Stimulated activated CD8-positive, alpha-beta memory T cell treated with anti-CD3 and anti-CD28 coated beads, Interleukin-2, amount 100 ng/mL, for 48 hours (primary cell): ENCODE data around the gene NELL2.

ENCODE experiments used
- DNase-seq, 2 donors: peaks; one replicate each; pipeline ENCODE4 v3.0.0-alpha.2; 2020; ENCODE audit warnings: low read depth in 2 of 2

NELL2 gene

GRCh38 chr12:44537354-44537753 lies 338.8 kb downstream of the NELL2 start:
- no peak for DNase-seq

DNA sequence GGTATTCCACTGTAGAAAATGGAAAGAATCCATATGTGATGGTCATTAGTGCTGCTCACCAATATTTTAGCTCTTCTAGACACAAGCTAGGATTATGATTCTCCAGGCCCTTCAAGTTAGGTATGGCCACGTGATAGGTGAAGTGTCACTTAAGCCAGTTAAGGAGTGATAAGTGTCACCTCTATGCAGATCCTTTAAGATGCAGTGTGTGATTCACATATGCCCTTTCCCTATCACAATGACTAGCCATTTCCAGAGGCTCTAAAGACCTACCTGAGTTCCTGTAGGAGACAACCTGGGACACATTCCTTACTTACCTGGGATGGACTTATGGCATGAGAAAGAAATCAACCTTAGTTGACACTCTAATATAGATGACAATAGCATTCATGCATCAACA lies 343.2 kb downstream of the NELL2 start:
- no peak for DNase-seq

DNA sequence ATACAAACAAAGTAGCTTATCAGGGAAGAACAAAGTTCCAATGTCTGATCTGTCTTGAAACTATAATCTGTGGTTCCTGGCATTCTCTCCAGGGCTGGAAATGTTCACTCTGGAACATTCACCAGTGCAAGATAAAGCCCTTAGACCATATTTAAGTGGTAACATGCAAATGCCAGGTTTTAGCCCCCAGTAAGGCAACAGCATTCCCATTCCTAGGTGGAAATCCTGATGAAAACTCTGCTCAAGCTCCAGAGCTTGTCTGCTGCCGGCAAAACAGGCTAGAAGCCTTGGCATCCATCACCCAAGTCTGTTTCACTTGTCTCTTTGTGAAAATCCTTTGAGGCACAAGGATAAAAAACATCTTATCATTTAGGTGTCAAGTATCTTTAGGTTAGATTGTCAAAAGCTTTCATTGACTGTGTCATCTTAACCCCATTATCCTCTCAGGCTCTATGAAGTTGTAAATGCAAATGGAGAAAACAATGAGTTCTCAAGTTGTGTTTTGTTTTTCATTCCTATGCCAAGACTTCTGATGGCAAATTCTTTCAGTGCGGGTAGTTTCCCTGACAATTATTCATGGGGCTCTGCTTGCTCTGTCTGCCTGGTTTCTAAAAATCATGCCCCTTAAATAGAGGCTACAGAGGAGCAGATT lies 344.7 kb downstream of the NELL2 start:
- DNase-seq, result no peak

DNA sequence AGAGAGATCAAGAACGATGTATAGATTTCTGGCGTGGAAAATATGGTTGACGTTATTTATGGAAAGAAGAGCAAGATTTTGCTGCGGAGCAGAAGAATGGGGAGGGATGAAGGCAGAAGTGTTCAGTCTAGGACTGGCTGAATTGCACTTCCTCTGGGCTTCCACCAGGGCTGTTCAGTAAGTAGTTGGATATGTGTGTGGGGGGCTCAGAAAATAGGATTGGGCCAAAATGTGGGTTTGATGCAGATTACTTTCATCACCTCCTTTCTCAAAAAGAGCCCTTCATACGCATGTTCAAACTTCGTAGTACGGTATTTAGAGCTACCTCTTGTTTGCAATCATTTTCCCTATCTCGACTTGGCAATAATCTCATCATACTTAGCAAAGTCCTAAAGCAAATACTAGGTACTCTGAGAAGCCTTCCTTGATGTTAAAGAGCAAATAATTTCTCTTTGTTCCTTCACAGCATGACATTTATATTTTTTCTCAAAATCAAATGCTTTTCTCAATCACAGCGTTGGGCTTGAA lies 349.4 kb downstream of the NELL2 start:
- DNase-seq, result no peak

GRCh38 chr12:44525806-44526654 lies 350.1 kb downstream of the NELL2 start:
- DNase-seq, result no peak

GRCh38 chr12:44523828-44524227 lies 352.3 kb downstream of the NELL2 start:
- DNase-seq, result no peak

DNA sequence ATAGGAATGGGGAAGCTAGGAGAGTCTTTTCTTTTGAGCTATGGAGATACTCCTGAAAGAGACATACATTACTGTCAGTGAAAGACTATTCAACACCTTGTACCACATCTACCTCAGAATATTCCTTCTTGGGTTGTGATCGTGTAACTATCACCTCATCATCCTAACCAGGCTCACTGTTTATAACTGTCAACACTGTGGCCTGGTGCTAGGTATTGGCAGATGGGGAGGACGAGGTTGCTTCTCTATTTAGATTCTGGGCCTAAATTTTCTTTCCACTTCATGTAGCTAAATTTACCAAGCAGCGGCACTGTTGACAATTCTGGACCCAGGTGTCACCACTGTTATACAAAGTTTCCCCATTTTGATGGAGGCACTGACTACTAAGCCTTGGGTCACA lies 354.4 kb downstream of the NELL2 start:
- no peak for DNase-seq

DNA sequence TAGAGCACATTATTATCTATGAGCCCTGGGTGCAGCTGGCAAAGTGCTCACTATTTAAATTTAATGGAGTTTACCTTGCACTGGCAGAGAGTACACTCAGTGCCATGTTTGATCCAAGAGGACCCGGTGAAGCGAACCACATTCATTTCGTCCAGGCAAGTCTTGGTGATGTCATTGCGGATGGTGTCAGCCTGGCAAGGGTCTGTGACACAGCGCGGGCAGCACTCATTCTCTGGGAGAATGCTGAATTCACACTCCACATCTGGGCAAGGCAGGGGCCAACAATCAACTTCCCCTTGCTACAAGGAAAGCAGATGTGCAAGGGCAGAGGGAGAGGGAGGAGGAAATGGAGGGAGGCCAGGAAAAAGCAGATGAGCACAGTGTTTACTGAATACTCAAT lies 356.2 kb downstream of the NELL2 start:
- no peak for DNase-seq

DNA sequence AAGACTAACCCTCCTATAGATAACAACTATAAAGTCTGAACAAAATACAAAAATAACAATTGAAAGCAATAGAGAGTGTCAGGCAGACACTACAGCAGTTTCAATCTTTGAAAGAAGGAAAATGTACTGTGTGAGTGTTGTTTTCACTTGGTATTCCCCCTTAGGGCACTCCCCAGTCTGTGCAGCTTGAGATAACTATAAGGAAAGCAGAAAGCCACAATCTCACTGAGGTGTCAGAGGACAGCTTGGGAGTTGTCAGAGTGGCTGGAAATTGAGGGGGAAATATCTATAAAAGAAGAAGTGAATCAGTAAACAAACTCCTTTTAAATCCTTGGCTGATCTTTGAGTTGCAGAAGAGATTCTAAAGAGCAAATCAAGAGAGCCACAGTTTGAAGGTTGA lies 364.8 kb downstream of the NELL2 start:
- no peak for DNase-seq

GRCh38 chr12:44510510-44510909 lies 365.6 kb downstream of the NELL2 start:
- no peak for DNase-seq

DNA sequence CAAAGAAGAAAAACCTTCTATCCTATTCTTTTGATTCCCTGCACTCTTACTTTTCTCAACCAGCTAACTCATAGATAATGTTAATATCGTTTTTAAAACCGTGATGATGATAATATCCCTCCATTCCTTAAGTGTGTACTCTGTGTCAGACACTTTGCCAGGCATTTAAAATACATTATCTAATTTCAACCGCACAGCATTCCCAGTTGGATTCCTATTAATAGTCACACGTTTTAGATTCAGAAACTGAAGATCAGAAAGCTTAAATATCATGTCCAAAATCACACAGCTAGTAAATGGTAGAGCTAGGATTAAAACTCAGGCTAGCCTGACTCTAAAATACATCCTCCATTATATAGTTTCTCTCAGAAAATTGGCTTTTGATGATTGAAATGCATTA lies 366.0 kb downstream of the NELL2 start:
- DNase-seq, result no peak

DNA sequence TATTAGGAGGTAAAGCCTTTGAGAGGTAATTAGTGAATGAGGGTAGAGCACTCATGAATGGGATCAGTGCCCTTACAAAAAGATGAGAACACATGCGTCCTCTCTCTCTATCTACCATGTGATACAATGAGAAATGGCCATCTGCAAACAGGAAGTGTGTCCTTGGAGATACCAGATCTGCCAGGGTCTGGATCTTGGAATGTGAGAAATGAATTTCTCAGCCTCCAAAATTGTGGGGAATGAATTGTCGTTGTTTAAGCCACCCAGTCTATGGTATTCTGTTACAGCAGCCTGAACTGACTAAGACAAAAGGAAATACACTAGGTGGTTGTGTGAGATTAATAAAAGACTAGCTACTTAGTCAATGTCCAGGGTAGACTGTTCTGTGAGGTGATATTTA lies 366.6 kb downstream of the NELL2 start:
- no peak for DNase-seq

- no peak for DNase-seq
Observed at GRCh38 chr12:44507461-44507860, 368.7 kb downstream of the NELL2 start.

GRCh38 chr12:44504799-44505198 lies 371.3 kb downstream of the NELL2 start:
- no peak for DNase-seq

DNA sequence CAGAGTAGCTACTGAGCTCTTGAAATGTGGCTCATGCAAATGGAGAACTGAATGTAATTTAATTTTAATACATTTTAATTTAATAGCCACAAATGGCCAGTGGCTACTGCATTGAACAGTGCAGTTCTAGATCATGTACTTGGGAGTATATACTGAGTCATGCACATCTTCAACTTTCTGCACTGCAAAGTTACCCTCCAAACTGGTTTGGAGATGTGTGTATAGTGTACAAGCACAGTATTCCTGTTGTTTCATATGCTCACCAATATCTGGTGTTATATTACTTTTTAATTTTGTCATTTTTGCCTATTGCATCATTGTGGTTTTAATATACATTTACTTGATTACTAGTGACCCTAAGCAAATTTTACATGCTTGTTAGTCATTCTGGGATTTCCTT lies 372.8 kb downstream of the NELL2 start:
- no peak for DNase-seq

DNA sequence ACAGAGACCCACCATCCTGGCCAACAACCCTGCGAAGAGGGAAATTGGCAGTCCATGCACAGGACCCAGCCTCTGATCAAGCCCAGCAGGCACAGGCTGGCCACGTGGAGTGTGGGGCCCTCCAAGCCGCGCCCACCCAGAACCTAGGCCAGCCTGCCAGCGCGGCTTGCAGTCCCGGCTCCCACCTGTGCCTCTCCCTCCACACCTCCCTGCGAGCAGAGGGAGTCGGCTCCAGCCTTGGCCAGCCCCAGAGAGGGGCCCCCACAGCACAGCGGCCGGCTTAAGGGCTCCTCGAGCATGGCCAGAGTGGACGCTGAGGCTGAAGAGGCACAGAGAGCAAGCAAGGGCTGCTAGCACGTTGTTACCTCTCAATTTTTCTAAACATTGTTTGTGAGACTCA lies 373.4 kb downstream of the NELL2 start:
- no peak for DNase-seq

DNA sequence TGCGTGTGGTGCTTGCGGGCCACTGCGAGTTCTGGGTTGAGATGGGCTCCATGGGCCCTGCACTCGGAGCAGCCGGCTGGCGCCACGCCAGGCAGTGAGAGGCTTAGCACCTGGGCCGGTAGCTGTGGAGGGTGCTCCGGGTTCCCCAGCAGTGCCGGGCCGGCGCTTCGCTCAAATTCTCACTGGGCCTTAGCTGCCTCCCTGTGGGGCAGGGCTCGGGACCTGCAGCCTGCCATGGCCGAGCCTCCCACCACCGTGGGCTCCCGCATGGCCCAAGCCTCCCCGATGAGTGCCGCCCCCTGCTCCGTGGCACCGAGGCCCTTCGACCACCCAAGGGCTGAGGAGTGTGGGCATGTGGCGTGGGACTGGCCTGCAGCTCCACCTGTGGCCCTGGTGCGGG lies 375.7 kb downstream of the NELL2 start:
- no peak for DNase-seq

GRCh38 chr12:44497044-44497443 lies 379.1 kb downstream of the NELL2 start:
- DNase-seq, result no peak

DNA sequence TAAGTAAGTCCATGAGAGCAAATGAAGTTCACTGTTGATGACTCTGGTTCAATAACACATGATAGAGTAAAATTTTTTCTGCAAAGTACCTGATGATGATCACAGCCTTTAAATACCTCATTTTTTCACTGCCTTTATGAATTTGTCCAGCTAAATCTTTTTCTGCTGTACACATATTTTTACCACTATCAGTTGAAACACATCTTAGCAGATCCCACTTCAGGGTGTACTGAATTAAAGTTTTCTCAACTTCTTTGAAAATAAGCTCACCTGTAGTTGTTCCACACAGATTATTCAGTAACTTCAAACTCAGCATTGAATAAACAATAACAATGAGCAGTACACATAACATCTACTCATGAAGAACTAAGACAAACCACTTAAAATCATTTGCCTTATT lies 385.9 kb downstream of the NELL2 start:
- DNase-seq, result no peak

GRCh38 chr12:44488180-44488579 lies 387.9 kb downstream of the NELL2 start:
- DNase-seq, result no peak

DNA sequence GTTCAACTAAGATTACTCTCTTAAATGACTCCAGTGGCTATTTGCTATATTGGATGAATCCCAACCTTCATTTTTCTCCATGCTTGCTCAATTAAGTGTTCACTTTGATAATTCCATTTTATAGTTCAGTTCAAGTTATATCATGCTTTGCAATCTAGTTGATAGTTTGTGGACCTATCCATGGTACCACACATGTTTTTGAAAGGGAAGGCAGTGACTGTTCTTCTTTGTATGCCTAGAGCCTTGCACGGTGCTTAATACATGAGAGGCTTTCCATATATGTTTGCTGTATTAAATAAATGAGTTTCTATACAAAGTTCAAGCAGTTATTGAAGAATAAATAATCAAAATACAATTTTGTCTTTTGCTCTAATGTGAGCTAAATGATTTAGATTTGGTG lies 391.3 kb downstream of the NELL2 start:
- DNase-seq, result no peak

- DNase-seq, result no peak
Observed at GRCh38 chr12:44477331-44477980, 398.7 kb downstream of the NELL2 start.

GRCh38 chr12:44476683-44477082 lies 399.4 kb downstream of the NELL2 start:
- no peak for DNase-seq
